B cell (primary cell): Measurements from ENCODE around the gene ERN1. TPM values are rescaled to one million over a fixed set of nuclear protein-coding genes. Genes with fewer than 3 reads are reported as not detected.

Experiments used
- ATAC-seq: fragments of 200-7000 bp; cut with Tn5 transposase; one replicate; pipeline ENCODE4 v1.10.0; 2021; ENCODE audit warnings: low read depth, mild to moderate bottlenecking, moderate number of reproducible peaks, moderate library complexity
- CTCF ChIA-PET: fragments of 350-600 bp; sonication (Branson Sonifier 250); formaldehyde crosslinking; loops from one replicate; lab custom pipeline; 2021; ENCODE audit warnings: antibody characterized with exemption, inconsistent platforms; lab: Charles Lee
- POLR2A ChIA-PET: fragments of 350-600 bp; sonication (Branson Sonifier 250); formaldehyde crosslinking; loops from one replicate; lab custom pipeline; 2021; ENCODE audit warnings: antibody characterized with exemption; lab: Charles Lee
- DNase-seq: peaks from one replicate; pipeline ENCODE4 v3.0.0; 2013
- H2AFZ ChIP-seq: 2 replicates; pipeline ENCODE4 v1.6.1; 2012; ENCODE audit warnings: mild to moderate bottlenecking, low read depth, low read length; ENCODE audit not compliant: insufficient read depth, poor library complexity, severe bottlenecking
- H3K27ac ChIP-seq, 2 donors: 1 replicate in 1 of 2; 2 replicates in 1 of 2; pipeline ENCODE4 v1.5.1; 2012 to 2013; ENCODE audit warnings: low read length in 2 of 2, mild to moderate bottlenecking in 2 of 2, moderate library complexity in 1 of 2
- H3K27me3 ChIP-seq, 4 experiments: fragments of 200-600 bp in 1 of 4; sonication (generic) in 1 of 4; replicated peaks in 1 of 4; 1 replicate in 2 of 4; 2 replicates in 2 of 4; pipeline versions ENCODE4 v1.6.1 to v1.7.0; 2013 to 2016; ENCODE audit warnings: low read length in 3 of 4, mild to moderate bottlenecking in 2 of 4, mixed read lengths in 1 of 4, moderate library complexity in 1 of 4; ENCODE audit not compliant: insufficient read depth in 4 of 4, control insufficient read depth in 3 of 4; ENCODE audit errors: control extremely low read depth in 1 of 4
- H3K36me3 ChIP-seq, 2 experiments: replicated peaks in 1 of 2; 1 replicate in 1 of 2; 2 replicates in 1 of 2; pipeline versions ENCODE4 v1.6.1 to v1.7.1; 2013; ENCODE audit warnings: low read length in 1 of 2; ENCODE audit not compliant: insufficient read depth in 2 of 2, control insufficient read depth in 1 of 2; ENCODE audit errors: control extremely low read depth in 1 of 2, extremely low read depth in 1 of 2
- H3K4me1 ChIP-seq, 2 donors: fragments of 200-600 bp in 1 of 2; sonication (generic) in 1 of 2; 1 replicate in 1 of 2; 2 replicates in 1 of 2; pipeline versions ENCODE4 v1.5.1 to v1.6.1; 2013 to 2017; ENCODE audit warnings: low read length in 2 of 2; ENCODE audit not compliant: control insufficient read depth in 2 of 2, insufficient read depth in 2 of 2
- H3K4me2 ChIP-seq: replicated peaks from 2 replicates; pipeline ENCODE3; 2012; ENCODE audit warnings: mild to moderate bottlenecking, low read depth, low read length; ENCODE audit not compliant: poor library complexity, severe bottlenecking
- H3K4me3 ChIP-seq, 5 experiments: fragments of 200-600 bp in 1 of 5; sonication (generic) in 1 of 5; 1 replicate in 3 of 5; 2 replicates in 2 of 5; pipeline versions ENCODE4 v1.5.1 to v1.7.0; 2011 to 2016; ENCODE audit warnings: low read length in 4 of 5, mild to moderate bottlenecking in 4 of 5, low read depth in 2 of 5, control low read depth in 1 of 5, moderate library complexity in 1 of 5; ENCODE audit not compliant: insufficient read depth in 1 of 5; ENCODE audit errors: control extremely low read depth in 1 of 5, extremely low read depth in 1 of 5
- H3K79me2 ChIP-seq: fragments of 200-600 bp; sonication (generic); one replicate; pipeline ENCODE4 v1.6.0; 2016; ENCODE audit warnings: low read length; ENCODE audit not compliant: control insufficient read depth, insufficient read depth
- H3K9ac ChIP-seq: fragments of 200-600 bp; sonication (generic); 2 replicates; pipeline ENCODE4 v1.6.1; 2017; ENCODE audit warnings: mild to moderate bottlenecking, low read length, moderate library complexity
- H3K9me3 ChIP-seq, 3 donors: one replicate each; pipeline versions ENCODE4 v1.6.1 to v1.7.1; 2013; ENCODE audit warnings: low read length in 2 of 3; ENCODE audit not compliant: control insufficient read depth in 2 of 3, insufficient read depth in 1 of 3; ENCODE audit errors: control extremely low read depth in 1 of 3
- H4K20me1 ChIP-seq: 2 replicates; pipeline ENCODE4 v1.6.0; 2012; ENCODE audit warnings: mild to moderate bottlenecking, low read length; ENCODE audit not compliant: insufficient read depth, control insufficient read depth, poor library complexity, severe bottlenecking
- H3K27ac Mint-ChIP-seq: one replicate; pipeline ENCODE4 v1.8.0; 2021; ENCODE audit warnings: mixed read lengths
- H3K27me3 Mint-ChIP-seq: one replicate; pipeline ENCODE4 v1.8.0; 2021; ENCODE audit warnings: mixed read lengths
- H3K4me1 Mint-ChIP-seq: one replicate; pipeline ENCODE4 v1.8.0; 2021; ENCODE audit warnings: mixed read lengths
- H3K4me3 Mint-ChIP-seq: one replicate; pipeline ENCODE4 v1.8.0; 2021; ENCODE audit warnings: mixed read lengths
- H3K9me3 Mint-ChIP-seq: one replicate; pipeline ENCODE4 v1.8.0; 2022; ENCODE audit warnings: mixed read lengths; ENCODE audit not compliant: insufficient read depth
- CTCF ChIP-seq: fragments of 200-600 bp; IDR thresholded peaks from one replicate; pipeline ENCODE4 v1.8.0; 2022; ENCODE audit warnings: antibody characterized with exemption, mild to moderate bottlenecking
- EZH2 ChIP-seq: IDR thresholded peaks from 2 replicates; pipeline ENCODE4 v1.6.1; 2012; ENCODE audit warnings: borderline replicate concordance, low read depth, mild to moderate bottlenecking, moderate library complexity, low read length; ENCODE audit not compliant: insufficient read depth, poor library complexity, severe bottlenecking
- WGBS: methylation state at CpG from one replicate; pipeline ENCODE4 v1.1.5; 2013; ENCODE audit warnings: missing lambda C conversion rate; ENCODE audit not compliant: insufficient coverage; 5-methylcytosine and 5-hydroxymethylcytosine counted together
- intact Hi-C: fragments of 100-400 bp; cut with micrococcal nuclease; formaldehyde crosslinking; loops from one replicate; pipeline ENCODE4 v1.10.0; 2022
- polyA plus RNA-seq: library from polyadenylated mRNA; depleted of rRNA; stranded (reverse); fragments of >200 nt; gene quantifications from 2 replicates; pipeline ENCODE4 v1.2.3, GENCODE V29; 2012
- total RNA-seq, 2 donors: library from RNA; stranded (reverse); fragments of 120-200 nt in 1 of 2; gene quantifications; 1 replicate in 1 of 2; 2 replicates in 1 of 2; pipeline versions ENCODE4 v1.2.3 to v1.2.4, GENCODE V29; 2013 to 2022

The ERN1 gene
- total and polyA plus RNA-seq, 2 donors (not counting 1 experiment from before 2014, with no cell fraction given): 7.0 to 19.4 TPM

GRCh38 chr17:64092952-64093451, 36.9 kb downstream of the ERN1 start:
- H2AFZ ChIP-seq: no peak overlapping the region
- no peak overlapping the region for H3K9ac ChIP-seq
- H3K9me3 ChIP-seq: no peaks in the 10 kb centered on the region
- Mint-ChIP-seq H3K9me3 (no peaks in the 10 kb centered on the region), H3K4me1 (peaks cover 11% of the 10 kb centered on the region), H3K27me3 (no peaks in the 10 kb centered on the region), H3K27ac (no peak overlapping the region), H3K4me3 (no peak overlapping the region)
- H4K20me1 ChIP-seq: no peaks in the 10 kb centered on the region
- H3K36me3 ChIP-seq: peaks cover 0 to 5% of the 10 kb centered on the region in 2 experiments
- no peaks in the 10 kb centered on the region for H3K27me3 ChIP-seq
- TF ChIP-seq EZH2 (no peak), CTCF (no peak)
- no peaks in the 10 kb centered on the region for H3K79me2 ChIP-seq
- ATAC-seq (no peak), DNase-seq (no peak)
- POLR2A ChIA-PET: no interaction called here
- H3K27ac ChIP-seq: no peak overlapping the region
- intact Hi-C loops: no loop called here
- H3K4me3 ChIP-seq: no peak overlapping the region
- WGBS: no CpG with 5 or more reads among the region's 4 CpGs
- no peak overlapping the region for H3K4me2 ChIP-seq
- H3K4me1 ChIP-seq: no peaks in the 10 kb centered on the region
- CTCF ChIA-PET: interaction anchor here (1.2 kb wide), 1 partner anchor 18 kb away, joined by 4 read pairs; no protein-coding TSS in a partner anchor

- H3K4me3 ChIP-seq: no peak overlapping the region
- H3K9me3 ChIP-seq: no peaks in the 10 kb centered on the region
- no peaks in the 10 kb centered on the region for H3K79me2 ChIP-seq
- Mint-ChIP-seq H3K27me3 (no peaks in the 10 kb centered on the region), H3K9me3 (no peaks in the 10 kb centered on the region), H3K4me3 (no peak overlapping the region), H3K27ac (no peak overlapping the region), H3K4me1 (peaks cover 11% of the 10 kb centered on the region)
- TF ChIP-seq EZH2 (no peak), CTCF (no peak)
- H3K9ac ChIP-seq: no peak overlapping the region
- H2AFZ ChIP-seq: no peak overlapping the region
- ATAC-seq: no peak
- no peak overlapping the region for H3K4me2 ChIP-seq
- H3K4me1 ChIP-seq: no peaks in the 10 kb centered on the region
- ChIA-PET POLR2A (no interaction called here), CTCF (interaction anchor here (1.0 kb wide), 1 partner anchor 62 kb away, joined by 3 read pairs; no protein-coding TSS in a partner anchor)
- H3K27ac ChIP-seq: no peak overlapping the region
- no CpG with 5 or more reads among the region's 2 CpGs for WGBS
- peaks cover 0 to 5% of the 10 kb centered on the region in 2 experiments for H3K36me3 ChIP-seq
- DNase-seq: no peak
- intact Hi-C loops: no loop called here
- H3K27me3 ChIP-seq: no peaks in the 10 kb centered on the region
- no peaks in the 10 kb centered on the region for H4K20me1 ChIP-seq
Observed at GRCh38 chr17:64092113-64092512, 37.8 kb downstream of the ERN1 start.
